GM21367 (cell line): Measurements from ENCODE around the gene PLPPR1.
A peak's percentile ranks its signal among the peaks of the same experiment; 100 is the strongest.
"Not testable (repeated sequence)": the region's sequence is repeated elsewhere in the genome, so short reads cannot be mapped to it uniquely, and the experiment has no call there.

Experiments
- ATAC-seq: cut with Tn5 transposase; IDR thresholded peaks from one replicate; pipeline ENCODE4 v1.9.1; 2021; ENCODE audit not compliant: unreplicated experiment

The PLPPR1 gene

DNA sequence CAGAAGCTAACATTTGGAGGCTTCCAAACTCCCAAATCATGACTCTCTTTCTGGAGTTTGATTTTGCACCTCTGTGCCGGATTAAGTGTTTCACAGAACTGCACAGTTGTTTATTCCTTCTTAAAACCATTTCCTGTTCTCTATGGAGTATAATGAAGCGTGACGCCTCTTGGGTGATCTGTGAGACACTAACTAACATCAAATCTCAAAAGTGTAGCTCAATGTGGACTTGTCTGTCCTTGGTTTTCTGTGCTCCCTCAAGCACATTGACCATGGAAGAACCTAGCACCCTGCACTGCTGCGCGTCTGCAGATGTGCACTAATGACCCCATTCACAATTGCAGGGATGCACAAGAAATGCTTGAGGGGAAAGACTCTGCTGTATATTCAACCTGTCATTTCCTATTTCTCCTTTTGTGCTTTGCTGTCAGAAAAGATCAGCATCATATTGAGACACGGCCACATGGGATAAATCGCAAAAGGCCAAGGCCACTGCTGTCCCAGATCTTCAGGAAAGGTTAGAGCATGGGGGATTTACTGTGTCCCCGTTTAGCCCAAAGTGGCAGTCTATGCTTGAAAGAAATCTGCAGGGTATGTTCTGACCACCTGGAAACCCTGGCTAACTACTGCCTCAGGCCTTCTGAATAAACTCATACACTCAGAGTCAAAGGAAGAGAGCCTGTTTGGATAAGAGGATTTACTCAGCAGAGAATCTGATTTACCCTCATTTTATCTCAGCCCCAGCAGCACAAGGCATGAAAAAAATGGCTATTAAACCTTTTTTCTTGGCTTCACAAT lies 246.6 kb downstream of the PLPPR1 start:
- no peak for ATAC-seq

- no peak for ATAC-seq
Measured at GRCh38 chr9:101275769-101276250, 247.3 kb downstream of the PLPPR1 start.

- ATAC-seq: not testable (repeated sequence)
Measured at GRCh38 chr9:101291043-101291442, 262.5 kb downstream of the PLPPR1 start.

DNA sequence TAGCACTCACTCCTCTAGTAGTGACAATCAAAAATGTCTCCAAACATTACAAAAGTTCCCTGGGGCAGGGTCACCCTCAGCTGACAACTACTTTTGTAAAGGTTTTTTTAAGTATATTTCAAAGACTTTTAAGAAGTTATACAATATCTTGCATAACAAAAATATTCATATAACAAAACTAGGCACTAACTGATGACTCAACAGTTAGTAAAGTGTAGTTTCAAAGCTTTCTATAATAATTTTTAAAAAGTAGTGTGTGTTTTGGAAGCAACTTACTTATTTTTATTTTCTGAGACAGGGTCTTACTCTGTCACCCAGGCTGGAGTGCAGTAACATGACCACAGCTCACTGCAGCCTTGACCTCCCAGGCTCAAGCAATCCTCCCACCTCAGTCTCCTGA lies 271.4 kb downstream of the PLPPR1 start:
- ATAC-seq: no peak

DNA sequence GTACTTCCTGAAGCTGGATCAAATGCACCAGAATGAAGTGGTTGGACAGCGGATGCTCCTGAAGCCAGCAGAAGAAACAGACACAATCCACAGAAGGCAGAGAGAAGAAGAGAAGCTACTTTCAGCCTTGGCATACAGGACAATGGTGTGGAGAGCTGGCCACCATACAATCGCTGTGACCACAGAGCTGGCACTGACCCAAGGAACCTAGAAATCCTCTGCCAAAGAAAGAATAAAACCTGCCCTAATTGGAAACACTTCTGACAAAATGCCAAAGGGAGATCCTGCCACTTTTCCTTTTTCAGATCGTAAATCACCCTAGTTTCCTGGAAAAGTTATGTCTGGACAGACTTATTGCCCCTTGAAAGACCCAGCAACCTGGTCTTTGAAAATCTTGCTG lies 278.5 kb downstream of the PLPPR1 start:
- ATAC-seq: no peak

DNA sequence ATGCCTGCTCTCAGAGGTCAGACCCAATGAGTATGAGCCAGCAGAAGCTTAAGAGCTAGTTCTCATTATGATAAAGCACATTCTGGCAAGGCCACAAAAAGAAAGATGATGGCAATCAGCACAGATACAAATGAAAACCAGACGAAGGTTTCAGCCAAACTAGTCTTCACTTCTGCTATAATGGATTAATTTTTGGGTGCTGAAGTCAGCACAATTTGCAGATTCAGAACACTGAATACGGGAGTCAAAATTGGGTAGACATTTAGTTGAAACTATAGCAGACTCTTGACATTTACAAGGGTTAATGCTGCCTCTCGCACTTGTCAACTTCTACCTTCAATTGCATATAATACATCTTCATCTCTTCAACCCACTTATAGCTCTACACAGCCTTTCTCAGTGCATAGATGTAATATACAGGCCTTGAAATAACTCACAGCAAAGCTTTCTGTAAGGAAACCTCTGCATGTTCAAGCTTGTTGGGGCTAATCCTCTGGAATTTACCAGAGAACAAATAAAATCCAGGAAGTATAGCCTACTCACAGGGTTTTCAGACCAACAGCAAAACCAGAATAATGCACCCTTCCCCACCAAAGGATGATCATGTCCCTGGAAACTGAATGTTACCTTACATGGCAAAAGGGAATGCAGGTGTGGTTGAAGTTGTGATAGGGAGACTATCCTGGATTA lies 279.1 kb downstream of the PLPPR1 start:
- ATAC-seq: no peak

DNA sequence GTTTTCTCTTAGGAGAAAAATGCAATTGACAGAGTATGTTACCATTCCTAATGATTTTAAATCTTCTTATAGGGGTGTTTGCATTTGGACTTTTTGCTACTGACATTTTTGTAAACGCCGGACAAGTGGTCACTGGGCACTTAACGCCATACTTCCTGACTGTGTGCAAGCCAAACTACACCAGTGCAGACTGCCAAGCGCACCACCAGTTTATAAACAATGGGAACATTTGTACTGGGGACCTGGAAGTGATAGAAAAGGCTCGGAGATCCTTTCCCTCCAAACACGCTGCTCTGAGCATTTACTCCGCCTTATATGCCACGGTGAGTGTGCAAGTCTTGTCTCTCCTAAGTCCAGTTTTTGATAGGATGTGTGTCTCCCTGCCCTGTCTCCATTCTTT lies 280.6 kb downstream of the PLPPR1 start:
- ATAC-seq: no peak

DNA sequence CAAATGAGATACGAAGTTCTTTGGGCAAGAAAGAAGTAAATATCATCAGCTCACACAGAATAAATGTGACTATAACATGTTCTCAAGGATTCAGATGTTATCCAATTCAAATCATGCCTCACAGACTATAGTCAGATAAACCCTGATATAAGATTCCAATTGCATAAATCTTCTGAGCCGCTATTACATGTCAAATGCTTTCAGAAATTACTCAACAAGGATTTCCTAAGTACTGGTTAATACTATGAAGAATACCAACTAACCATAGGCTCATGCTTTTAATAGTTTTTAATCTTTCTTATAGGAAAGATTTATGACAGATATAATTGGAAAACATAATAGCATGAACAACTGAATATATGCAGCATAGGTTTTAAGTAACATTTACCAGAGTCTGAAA lies 282.7 kb downstream of the PLPPR1 start:
- no peak for ATAC-seq

DNA sequence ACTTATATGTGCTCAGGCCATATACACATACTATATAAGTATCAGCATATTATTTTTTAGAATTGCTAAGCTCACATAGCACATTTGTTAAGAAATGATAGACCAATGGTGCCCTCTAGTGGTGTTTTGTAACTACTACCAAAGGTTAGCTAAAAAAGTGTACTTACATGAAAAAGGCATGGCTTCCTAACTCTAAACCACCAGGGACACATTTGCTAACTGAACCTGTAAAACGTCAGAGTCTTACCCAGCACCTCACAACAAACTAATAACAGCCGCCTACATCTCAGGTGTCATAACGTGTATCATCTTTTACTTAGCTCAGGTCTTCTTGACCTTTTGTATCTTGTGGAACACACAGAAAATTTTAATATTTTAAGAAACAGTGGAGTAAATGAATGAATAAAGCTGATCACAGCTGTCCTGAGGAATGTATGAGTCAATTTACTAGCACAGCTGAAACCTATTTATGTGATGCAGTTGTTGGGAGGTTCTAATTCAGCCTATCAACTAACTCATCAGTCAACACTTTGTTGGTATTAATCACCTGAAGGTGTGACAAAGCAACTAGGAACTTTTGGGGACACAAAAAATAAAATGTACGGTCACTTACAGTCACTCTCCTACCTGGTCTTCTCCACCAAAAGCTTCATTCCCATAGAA lies 283.4 kb downstream of the PLPPR1 start:
- peak; percentile 95 for ATAC-seq

DNA sequence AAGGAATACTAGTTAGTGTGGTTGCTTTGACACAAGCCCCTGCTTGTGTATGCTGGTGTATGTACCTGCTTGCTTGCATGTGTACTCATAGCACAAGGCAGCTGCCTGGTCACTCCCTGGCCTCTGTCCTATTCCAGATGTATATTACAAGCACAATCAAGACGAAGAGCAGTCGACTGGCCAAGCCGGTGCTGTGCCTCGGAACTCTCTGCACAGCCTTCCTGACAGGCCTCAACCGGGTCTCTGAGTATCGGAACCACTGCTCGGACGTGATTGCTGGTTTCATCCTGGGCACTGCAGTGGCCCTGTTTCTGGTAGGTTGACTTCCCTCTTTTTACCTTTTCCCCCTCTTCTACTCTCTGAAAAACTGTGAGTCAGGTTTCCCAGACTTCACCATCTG lies 284.1 kb downstream of the PLPPR1 start:
- no peak for ATAC-seq

- ATAC-seq: no peak
Measured at GRCh38 chr9:101315112-101315450, 286.6 kb downstream of the PLPPR1 start.

GRCh38 chr9:101317735-101318134 lies 289.2 kb downstream of the PLPPR1 start:
- ATAC-seq: no peak

DNA sequence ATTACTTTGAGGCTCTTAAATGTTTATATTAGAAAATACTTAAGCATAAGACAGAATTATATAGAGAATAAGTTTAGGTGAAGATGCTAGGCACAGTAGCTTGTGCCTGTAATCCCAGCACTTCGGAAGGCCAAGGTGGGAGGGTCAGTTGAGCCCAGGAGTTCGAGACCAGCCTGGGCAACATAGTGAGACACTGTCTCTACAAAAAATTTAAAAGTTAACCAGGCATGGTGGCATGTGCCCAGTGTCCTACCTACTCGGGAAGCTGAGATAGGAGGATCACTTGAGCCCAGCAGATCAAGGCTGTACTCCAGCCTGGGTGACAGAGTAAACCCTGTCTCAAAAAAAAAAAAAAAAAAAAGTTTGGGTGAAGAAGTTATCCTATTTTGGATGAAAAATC lies 294.6 kb downstream of the PLPPR1 start:
- no peak for ATAC-seq

GRCh38 chr9:101324245-101324804 lies 295.8 kb downstream of the PLPPR1 start:
- no peak for ATAC-seq

DNA sequence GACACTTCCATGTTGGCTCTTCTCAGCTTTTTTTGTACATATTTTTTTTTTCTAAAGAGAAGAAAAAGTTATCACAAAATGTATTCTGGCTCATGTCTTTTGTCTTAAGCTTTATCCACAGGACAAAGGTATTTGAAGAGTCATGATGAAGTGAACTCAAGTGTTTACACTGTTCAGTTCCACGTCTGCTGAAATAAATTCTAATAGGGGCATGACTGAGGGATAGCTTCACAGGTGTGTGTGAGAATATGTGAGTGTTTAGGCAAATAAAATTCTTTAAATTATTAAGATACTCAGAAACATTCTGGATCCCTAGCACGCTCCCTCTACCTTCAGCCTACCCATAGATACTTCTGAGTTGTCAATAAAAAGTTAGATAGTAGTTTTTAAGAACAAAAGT lies 296.5 kb downstream of the PLPPR1 start:
- no peak for ATAC-seq

- ATAC-seq: no peak
Measured at GRCh38 chr9:101326035-101326434, 297.5 kb downstream of the PLPPR1 start.

GRCh38 chr9:101326501-101326900 lies 298.0 kb downstream of the PLPPR1 start:
- ATAC-seq: no peak

- not testable (repeated sequence) for ATAC-seq
Measured at GRCh38 chr9:101327422-101327909, 298.9 kb downstream of the PLPPR1 start.

- ATAC-seq: no peak
Measured at GRCh38 chr9:101332362-101332761, 303.8 kb downstream of the PLPPR1 start.

DNA sequence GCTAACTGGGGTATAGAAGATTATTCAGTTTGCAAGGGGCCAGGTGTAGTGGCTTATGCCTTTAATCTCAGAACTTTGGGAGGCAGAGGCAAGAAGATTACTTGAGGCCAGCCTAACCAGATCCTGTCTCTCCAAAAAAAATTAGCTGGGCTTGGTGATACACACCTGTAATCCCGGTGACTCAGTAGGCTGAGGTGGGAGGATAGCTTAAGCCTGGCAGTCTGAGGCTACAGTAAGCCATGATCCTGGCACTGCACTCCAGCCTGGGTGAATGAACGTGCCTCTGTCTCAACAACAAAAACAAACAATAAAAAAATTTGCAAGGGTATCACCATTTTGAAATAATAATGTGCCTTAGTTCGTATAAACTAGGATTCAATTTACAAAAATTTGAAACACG lies 305.0 kb downstream of the PLPPR1 start:
- no peak for ATAC-seq

- no peak for ATAC-seq
Measured at GRCh38 chr9:101333926-101334702, 305.6 kb downstream of the PLPPR1 start.
